G401.6 (cell line): ENCODE results near the gene MAPK14.
"Not testable (repeated sequence)": the region's sequence is repeated elsewhere in the genome, so short reads cannot be mapped to it uniquely, and the experiment has no call there.

Experiments used
- FAIRE-seq: peaks from 2 replicates; lab custom pipeline; 2012; peaks lifted over from hg19 to GRCh38; lab: Jason Lieb, UNC

Gene MAPK14

DNA sequence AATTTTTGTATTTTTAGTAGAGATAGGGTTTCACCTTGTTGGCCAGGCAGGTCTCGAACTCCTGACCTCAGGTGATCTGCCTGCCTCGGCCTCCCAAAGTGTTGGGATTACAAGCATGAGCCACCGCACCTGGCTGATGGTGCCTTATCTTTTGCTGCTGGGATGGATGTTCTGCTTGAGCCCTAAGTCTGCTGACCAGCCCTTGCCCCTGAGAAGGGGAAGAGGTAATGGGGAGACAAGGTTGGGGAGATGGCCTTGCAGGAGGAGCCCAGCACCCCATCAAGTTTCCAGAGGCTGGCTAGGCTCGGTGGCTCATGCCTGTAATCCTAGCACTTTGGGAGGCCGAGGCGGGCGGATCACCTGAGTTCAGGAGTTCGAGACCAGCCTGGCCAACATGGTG is 96.7 kb downstream of the MAPK14 start:
- not testable (repeated sequence) for FAIRE-seq

DNA sequence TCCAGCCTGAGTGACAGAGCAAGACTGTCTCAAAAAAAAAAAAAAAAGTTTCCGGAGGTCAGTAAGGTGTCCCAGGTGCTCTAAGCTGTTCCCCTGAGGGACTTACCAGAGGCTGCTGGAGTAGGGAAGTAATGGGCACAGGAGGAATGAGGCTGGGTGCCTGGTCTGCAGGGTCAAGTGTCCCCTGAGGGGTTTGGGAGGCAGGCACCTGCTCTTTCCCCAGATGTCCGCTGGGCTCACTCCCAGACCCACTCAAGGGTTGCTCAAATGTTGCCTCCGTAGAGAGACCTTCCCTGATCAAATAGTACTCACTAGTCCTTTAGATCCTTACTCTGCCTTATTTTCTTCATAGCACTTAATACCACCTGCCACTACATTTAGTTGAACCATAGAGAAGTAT is 97.3 kb downstream of the MAPK14 start:
- no peak for FAIRE-seq

DNA sequence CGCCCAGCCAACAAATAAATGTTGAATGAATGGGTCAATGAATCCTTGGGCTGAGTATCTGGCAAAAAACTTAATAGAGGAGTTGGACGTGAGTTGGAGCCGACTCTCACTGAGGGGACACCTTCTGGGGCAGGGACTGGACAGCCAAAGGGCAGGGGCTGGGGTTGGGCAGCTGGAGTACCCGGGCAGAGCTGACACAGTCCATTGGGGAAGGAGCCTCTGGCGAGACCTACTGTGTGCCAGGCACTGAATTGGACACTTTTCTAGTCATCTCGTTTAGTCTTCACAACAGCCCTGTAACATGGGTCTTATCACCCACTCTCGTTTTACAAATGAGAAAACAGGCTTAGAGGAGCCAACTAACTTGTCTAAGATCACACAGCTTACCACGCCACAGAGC is 98.0 kb downstream of the MAPK14 start:
- no peak for FAIRE-seq

DNA sequence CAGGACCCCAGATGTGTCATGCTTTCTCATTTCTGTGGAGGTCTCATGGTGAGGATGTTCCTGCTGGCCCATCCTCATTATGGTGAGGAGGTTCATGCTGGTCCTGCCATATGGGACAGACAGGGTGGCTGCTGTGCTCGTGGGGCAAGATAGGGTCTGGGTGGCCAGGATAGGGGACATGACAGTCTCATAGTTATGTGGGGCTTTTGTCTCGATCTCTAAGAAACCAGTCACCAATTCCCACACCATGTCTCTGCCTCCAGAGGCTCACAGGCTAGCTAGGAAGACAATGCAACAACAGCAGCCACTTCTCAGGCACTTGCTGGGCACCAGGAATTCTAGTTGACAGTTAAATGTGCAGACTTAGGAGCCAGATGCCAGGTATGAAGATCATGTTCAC is 98.5 kb downstream of the MAPK14 start:
- no peak for FAIRE-seq

DNA sequence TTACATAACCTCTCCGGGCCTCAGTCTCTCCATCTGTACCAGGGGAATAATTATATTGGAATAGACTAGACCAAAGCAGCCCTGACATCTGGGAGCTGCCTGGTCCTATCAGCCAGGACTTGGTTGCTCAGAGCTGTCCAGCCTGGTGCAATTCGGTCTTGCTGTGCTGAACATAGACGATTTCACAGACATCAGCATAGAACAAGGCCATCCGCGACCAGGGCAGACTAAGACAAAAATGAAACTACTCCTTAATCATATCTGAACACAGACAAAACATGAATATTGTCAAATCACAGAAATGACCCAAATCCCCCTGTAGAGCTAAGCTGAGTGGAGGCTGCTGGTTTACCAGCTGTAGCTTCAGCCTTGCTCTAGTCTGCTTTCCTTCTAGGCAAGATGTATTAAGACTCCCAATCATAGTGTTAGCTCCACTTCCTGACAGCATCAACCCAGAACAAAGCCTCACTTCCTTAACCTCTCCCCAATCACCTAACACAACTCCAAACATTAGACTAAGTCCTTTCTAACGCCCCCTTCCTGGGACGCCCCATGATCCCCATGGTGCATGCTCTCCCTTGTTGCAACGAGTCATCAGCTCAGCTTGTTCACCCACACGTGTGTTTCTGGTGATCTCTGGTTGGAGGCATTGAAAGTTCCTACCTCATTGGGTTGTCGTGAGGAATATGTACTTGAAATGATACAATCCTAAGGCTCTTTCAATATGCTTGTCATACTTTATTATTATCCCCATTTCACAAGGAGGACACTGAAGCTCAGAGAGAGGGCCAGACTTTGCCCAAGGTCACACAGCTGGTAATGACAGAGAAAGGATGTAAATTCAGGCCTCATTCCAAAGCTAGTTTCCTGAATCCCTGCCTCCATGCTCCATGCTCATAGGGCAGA is 99.2 kb downstream of the MAPK14 start:
- no peak for FAIRE-seq

DNA sequence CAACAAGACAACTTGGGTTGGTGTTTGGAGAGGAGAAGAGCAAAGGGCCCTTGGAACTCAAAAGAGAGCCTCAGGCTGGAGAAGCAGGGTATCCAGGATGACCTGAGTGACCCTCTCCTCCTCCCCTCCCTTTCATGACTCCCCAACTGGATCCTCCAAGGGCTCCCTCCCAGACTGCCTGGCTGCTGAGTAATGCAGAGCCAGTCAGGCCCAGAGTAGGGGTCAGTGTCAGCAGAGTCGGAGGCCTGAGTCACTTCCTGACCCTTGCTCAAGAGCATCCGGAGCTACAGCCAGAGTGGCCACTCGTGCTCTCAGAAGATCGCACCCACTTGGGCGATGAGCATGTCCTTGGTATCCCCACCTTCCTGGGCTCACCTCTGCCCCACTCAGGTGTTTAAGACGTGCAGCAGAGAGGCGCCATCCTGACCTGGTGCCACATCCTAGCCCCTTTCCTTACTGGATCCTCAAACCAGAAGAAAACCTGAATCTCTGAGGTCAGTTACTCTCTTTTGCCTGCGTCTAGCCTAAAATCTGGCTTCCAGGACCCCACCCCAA is 99.9 kb downstream of the MAPK14 start:
- FAIRE-seq = no peak

DNA sequence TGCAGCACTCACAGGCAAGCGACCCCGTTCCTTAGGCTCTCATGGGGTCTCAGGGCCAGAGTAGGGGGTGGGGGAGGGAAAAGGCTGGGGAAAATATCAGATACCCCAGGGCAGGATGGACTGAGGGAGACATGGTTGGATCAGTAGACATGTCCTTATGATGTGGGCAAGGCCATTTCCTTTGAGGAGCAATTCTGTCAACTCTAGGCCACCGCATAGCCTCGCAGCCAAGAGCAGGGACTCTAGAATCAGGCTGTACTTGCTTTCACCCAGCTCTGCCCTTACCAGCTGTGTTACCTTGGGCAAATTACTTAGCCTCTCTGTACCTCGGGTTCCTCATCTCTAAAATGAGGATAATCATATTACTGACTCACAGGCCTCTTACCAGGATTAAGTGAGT is 100.5 kb downstream of the MAPK14 start:
- no peak for FAIRE-seq

DNA sequence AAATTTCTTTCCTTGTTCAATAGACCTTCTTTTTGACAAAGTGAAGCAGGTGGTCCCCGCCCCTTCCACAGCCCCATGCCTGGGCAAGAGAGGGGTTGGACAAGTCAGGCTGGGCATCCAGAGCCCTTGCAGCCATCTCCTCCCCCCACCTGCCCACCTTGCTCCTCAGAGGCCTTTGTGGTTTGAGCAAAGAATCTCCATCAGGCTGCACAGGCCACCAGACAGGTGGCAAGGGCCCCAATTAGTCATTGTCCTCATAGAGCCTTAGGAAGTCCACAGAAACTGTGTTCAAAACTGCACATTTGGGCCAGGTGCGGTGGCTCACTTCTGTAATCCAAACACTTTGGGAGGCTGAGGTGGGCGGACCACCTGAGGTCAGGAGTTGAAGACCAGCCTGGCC is 101.2 kb downstream of the MAPK14 start:
- FAIRE-seq = no peak

DNA sequence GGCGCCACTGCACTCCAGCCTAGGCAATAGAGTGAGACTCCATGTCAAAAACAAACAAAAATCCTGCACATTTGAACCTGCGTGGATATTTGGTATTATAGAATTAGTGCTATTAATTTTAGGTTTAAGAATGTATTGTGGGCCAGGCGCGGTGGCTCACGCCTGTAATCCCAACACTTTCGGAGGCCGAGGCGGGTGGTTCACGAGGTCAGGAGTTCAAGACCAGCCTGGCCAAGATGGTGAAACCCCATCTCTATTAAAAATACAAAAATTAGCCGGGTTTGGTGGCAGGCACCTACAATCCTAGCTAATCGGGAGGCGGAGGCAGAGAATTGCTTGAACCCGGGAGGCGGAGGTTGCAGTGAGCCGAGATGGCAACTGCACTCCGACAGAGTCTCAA is 101.7 kb downstream of the MAPK14 start:
- FAIRE-seq = not testable (repeated sequence)

DNA sequence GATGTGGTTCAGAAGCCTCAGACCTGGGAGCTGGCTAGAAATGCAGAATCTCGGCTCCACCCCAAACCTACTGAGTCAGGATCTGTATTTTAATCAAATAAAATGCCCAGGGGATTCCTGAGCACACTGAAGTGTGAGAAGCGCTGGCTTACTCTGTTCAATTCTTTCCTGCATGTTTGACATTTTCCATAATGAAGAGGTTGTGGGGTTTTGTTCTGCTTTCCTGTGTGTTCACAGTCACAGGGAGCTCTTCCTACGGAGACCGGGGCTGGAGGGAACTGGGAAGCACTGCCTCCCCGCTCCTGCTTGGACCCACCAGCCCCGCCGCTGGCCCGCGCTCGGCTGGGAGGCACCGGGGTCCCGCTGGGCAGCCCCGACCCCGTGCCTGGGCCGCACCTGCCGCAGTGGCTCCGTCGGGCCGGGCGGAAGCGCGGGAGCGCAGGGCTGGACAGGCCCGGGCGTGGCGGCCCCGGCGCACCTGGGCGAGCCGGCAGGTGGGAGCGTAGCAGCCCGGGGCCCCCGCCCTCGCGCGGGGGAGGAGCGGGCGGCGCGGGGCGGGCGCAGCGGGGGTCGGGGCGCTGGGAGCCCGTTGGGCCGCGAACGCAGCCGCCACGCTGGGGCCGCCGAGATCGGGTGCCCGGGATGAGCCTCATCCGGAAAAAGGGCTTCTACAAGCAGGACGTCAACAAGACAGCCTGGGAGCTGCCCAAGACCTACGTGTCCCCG is 102.5 kb downstream of the MAPK14 start, which contains the start of gene MAPK13:
TSS of gene MAPK13 (plus strand) at position 573 of the 726 bp plus-strand sequence. CDS start at position 643, 70 bp downstream.
- no peak for FAIRE-seq

DNA sequence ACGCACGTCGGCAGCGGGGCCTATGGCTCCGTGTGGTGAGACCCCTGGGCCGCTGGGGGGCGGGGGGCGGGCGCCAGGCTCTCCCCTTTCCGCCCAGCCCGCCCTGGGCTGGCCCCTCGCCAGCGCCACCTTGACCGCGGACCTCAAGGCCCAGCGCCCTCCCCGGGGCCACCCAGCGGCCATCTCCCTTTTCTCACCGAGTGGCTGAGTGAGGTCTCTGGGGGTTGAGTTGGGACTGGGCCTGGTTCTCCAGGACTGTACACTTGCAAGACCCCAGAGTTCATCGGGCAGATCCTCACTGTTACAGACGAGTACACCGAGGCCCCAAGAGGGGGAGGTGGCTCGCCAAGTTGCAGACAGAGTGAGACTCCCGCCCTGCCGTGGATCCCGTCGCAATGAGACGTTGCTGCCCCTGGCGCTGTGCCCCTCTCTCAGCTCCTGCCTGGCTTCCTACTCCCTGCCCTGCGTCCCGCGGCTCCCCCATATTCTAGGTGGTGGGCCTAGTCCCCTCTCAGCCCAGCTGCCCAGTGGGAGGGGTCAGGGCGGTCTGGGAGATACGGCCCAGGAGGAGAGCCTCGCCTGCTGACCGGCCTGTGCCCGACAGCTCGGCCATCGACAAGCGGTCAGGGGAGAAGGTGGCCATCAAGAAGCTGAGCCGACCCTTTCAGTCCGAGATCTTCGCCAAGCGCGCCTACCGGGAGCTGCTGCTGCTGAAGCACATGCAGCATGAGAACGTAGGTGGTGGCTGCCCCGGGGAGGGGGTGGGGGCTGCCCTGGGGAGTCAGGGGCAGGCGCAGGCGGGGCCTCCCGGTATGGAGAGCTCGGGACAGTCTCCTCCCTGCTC is 103.3 kb downstream of the MAPK14 start:
- FAIRE-seq = no peak

DNA sequence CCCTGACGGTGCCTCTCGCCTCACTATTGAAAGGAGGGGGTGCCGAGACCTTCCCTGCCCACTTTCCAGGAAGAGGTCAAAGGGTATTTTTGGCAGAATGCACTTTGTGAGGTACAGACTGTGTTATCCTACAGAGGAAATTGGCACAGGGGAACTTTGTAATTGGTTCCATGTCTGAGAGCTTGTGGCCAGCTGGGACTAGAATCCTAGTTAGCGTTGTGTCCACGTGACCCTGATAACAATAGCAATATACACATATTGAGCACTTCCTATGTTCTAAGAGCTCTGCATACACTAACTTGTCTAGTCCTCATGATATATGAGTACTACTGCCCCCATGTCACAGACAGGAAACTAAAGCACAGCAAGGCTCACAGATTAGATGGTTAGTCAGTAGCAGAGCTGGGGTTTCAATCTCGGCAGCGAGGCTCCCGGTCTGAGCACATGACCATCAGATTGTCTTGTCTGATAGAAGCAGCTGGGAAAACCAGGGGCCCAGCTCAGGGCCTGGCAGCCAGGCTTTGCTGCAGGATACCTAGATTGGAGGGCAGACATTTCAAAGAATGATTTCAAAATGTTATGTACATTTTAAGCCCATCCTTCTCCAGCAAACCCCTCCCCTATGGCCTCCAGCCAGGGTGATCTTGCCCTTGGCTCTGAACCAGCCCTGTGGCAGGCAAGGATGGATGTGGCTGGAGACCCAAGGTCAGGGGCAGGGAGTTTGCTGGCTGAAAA is 104.1 kb downstream of the MAPK14 start:
- FAIRE-seq = no peak

DNA sequence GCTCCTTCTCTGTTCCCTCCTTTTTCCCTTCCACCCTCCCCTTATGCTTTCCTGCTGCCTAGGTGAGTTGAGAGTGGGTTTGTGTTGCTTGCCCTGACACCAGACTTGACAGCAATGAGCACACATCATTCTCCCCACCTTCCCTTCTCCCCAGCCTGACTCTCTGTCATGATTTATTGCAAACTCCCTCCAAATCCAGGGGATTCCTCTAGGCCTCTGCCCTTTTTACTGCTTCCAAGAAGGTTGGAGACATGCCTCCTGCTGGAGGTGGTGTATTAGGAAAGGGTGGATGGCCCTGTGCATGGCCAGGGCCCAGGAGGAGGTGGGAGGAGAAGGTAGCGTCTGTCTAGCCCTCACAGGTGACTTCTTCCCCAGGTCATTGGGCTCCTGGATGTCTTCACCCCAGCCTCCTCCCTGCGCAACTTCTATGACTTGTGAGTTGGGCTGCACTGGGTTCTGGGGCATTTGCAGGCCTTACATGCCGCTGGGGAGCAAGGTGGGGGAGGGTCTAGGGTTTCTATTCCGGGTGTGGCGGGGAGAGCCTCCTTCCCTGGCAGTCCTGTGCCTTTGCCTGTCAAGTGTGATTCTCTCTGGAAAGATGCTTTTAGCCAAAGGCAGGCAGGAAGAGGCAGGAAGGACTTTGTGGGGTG is 104.8 kb downstream of the MAPK14 start:
- FAIRE-seq = no peak

DNA sequence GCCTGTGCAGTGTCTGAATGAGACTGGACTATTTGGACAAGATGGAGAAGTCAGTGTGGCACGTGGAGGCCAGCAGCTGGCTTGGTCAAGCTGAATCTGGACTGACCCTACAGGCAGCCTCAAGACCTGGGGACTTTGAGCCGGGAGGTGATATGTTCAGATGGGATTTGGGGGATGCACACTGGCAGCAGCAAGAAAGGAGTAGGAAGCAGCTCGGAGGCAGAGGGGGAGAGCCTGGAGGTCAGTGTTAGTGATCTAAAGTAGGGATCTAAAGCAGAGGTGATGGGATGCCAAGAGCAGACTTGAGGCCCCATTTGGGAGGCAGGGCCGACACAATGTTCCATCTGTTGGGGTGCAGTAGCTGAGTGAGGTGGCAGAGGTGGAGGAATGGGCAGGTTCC is 105.5 kb downstream of the MAPK14 start:
- FAIRE-seq = no peak

DNA sequence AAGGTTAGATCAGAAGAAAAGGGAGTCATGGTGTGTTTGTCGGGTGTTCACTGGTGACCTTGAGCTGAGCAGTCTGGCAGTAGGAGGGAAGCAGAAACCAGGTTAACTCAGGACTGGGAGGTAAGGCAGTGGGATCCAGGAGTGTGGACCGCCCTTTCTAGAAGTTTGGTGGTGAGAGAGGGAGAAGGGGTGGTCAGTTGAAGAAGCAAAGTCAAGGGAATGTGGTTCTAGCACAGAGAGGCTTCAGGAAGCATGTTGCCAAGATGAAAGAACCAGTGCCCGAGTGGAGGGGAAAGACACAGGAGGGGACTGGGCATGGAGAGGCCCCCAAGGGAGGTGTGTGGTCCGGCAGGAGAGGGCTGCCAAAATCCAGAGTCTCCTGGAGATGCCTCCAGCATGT is 106.3 kb downstream of the MAPK14 start:
- no peak for FAIRE-seq

DNA sequence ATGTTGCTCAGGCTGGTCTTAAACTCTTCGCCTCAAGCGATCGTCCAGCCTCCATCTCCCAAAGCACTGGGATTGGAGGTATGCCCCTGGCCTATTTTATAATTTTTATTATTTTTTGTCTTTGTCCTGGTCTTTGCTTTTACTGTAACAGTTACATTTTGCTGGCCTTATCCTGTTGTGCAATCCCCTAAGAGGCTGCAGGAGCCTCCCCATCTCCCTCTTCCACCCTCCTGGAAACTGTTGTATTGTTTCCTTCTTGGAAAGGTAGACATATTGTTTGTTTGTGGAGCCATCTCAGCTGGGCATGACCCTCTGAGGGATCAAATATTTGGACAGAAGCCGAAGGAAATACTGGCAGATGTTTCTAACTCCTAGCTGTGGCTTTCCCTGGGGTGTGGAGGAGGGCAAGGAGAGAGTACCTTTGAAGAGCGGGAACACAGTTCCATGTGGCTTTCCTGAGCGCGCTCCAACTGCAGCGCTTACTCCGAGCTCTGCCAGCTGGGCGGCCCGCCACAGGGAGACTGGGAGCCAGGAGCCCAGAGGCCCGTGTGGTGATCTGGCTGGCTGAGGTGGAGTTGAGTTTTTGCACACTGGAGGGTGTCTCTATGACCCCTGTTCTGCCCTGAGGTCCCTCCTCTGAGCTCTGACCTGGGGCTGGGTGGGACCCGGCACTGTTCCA is 107.6 kb downstream of the MAPK14 start:
- no peak for FAIRE-seq

DNA sequence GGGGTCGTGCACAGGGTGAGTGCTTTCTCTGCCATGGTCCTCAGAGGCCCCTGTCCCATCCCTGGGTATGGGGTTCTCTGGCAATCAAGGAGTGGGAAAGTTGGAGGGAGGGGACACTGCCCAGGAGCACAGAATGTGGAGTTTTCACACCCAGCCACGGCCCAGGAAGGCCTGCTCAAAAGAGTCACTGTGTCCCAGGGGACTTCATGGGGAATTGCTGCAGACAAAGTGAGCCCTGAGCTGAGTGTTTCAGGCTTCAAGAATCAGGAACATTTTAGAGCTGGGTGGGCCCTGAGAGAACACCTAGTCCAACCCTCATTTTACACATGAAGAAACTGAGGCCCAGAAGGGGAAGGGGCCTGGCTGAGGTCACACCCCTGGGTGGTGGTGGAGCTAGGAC is 108.4 kb downstream of the MAPK14 start:
- no peak for FAIRE-seq

DNA sequence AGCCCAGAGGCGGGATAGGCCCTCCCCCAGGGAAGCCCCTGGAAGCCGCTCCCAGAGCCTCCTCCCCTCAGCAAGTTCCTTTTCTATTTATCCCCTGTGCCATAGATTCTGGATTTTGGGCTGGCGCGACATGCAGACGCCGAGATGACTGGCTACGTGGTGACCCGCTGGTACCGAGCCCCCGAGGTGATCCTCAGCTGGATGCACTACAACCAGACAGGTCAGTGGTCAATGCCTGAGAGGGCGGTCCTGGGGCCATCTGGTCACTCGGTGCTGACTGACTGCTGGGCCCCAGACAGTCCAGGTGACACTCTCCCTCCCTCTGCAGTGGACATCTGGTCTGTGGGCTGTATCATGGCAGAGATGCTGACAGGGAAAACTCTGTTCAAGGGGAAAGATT is 108.9 kb downstream of the MAPK14 start:
- FAIRE-seq = no peak

DNA sequence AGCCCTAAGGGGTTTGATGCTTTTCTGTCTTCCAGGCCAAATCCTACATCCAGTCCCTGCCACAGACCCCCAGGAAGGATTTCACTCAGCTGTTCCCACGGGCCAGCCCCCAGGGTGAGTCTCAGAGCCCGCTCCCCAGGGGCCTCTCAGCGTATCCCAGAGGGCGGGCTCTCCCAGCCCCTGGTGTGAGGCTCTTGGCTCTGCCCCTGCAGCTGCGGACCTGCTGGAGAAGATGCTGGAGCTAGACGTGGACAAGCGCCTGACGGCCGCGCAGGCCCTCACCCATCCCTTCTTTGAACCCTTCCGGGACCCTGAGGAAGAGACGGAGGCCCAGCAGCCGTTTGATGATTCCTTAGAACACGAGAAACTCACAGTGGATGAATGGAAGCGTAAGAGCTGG is 111.1 kb downstream of the MAPK14 start:
- FAIRE-seq = no peak

DNA sequence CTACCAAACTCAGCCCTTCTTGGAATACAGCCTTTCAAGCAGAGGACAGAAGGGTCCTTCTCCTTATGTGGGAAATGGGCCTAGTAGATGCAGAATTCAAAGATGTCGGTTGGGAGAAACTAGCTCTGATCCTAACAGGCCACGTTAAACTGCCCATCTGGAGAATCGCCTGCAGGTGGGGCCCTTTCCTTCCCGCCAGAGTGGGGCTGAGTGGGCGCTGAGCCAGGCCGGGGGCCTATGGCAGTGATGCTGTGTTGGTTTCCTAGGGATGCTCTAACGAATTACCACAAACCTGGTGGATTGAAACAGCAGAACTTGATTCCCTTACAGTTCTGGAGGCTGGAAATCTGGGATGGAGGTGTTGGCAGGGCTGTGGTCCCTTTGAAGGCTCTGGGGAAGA is 111.8 kb downstream of the MAPK14 start:
- no peak for FAIRE-seq
